Neural progenitor cell (in vitro differentiated cells): ENCODE measurements around the gene TAB2. TPM values are rescaled to one million over a fixed set of nuclear protein-coding genes. Genes with fewer than 3 reads are reported as not detected.

Experiments
- DNase-seq: peaks from one replicate; pipeline ENCODE4 v3.0.0-alpha.2; 2016; ENCODE audit warnings: low spot score
- H2AFZ ChIP-seq: fragments of 200-600 bp; sonication (generic); replicated peaks from 2 replicates; pipeline ENCODE4 v1.6.1; 2016; ENCODE audit warnings: antibody characterized with exemption
- H3F3A ChIP-seq: fragments of 200-600 bp; sonication (generic); 2 replicates; pipeline ENCODE4 v1.6.1; 2016; ENCODE audit warnings: antibody characterized with exemption, low read depth
- H3K27ac ChIP-seq: fragments of 200-600 bp; sonication (generic); 2 replicates; pipeline ENCODE4 v1.5.1; 2016; ENCODE audit warnings: mild to moderate bottlenecking
- H3K27me3 ChIP-seq: fragments of 200-600 bp; sonication (generic); 2 replicates; pipeline ENCODE4 v1.6.1; 2016; ENCODE audit warnings: mild to moderate bottlenecking, moderate library complexity
- H3K36me3 ChIP-seq: fragments of 200-600 bp; sonication (generic); 2 replicates; pipeline ENCODE4 v1.5.1; 2016
- H3K4me1 ChIP-seq: fragments of 200-600 bp; sonication (generic); 2 replicates; pipeline ENCODE4 v1.6.1; 2016; ENCODE audit warnings: mixed run types
- H3K4me2 ChIP-seq: fragments of 200-600 bp; sonication (generic); 2 replicates; pipeline ENCODE4 v1.6.1; 2016
- H3K4me3 ChIP-seq: fragments of 200-600 bp; sonication (generic); 2 replicates; pipeline ENCODE4 v1.5.1; 2016
- H3K79me2 ChIP-seq: fragments of 200-600 bp; sonication (generic); 2 replicates; pipeline ENCODE4 v1.6.1; 2016; ENCODE audit warnings: low read depth
- H3K9ac ChIP-seq: fragments of 200-600 bp; sonication (generic); 2 replicates; pipeline ENCODE4 v1.6.1; 2016
- H3K9me3 ChIP-seq: fragments of 200-600 bp; sonication (generic); 2 replicates; pipeline ENCODE4 v1.5.1; 2016; ENCODE audit warnings: low read depth
- H4K20me1 ChIP-seq: fragments of 200-600 bp; sonication (generic); 2 replicates; pipeline ENCODE4 v1.6.1; 2016; ENCODE audit warnings: low read depth
- H3K27ac Mint-ChIP-seq: 3 replicates; pipeline ENCODE4 v1.8.0; 2021; ENCODE audit warnings: mixed read lengths
- H3K27me3 Mint-ChIP-seq: 2 replicates; pipeline ENCODE4 v1.8.0; 2022; ENCODE audit warnings: low read depth, mild to moderate bottlenecking, inconsistent platforms, moderate library complexity, mixed read lengths; ENCODE audit not compliant: insufficient read depth
- H3K36me3 Mint-ChIP-seq: 3 replicates; pipeline ENCODE4 v1.8.0; 2021; ENCODE audit warnings: mixed read lengths
- H3K4me1 Mint-ChIP-seq: 3 replicates; pipeline ENCODE4 v1.8.0; 2021; ENCODE audit warnings: mixed read lengths
- H3K4me3 Mint-ChIP-seq: 3 replicates; pipeline ENCODE4 v1.8.0; 2021; ENCODE audit warnings: mild to moderate bottlenecking, moderate library complexity, mixed read lengths
- H3K9me3 Mint-ChIP-seq: 3 replicates; pipeline ENCODE4 v1.8.0; 2020; ENCODE audit warnings: mixed read lengths
- CTCF ChIP-seq: fragments of 200-600 bp; sonication (generic); IDR thresholded peaks from 2 replicates; pipeline ENCODE4 v1.5.1; 2017; ENCODE audit warnings: antibody characterized with exemption, mild to moderate bottlenecking
- EZH2 ChIP-seq: fragments of 200-600 bp; sonication (generic); IDR thresholded peaks from 2 replicates; pipeline ENCODE4 v1.6.1; 2017; ENCODE audit warnings: antibody characterized with exemption, mild to moderate bottlenecking, moderate library complexity
- EZH2phosphoT487 ChIP-seq: fragments of 200-600 bp; sonication (generic); IDR thresholded peaks from 2 replicates; pipeline ENCODE4 v1.6.1; 2017; ENCODE audit warnings: antibody characterized with exemption
- total RNA-seq: library from RNA; depleted of rRNA; stranded (reverse); fragments of >200 nt; gene quantifications from 2 replicates; pipeline ENCODE4 v1.2.3, GENCODE V29; 2015; ENCODE audit warnings: low replicate concordance

Gene TAB2
- total RNA-seq, 1 donor from 2014 or later = 70.9 TPM

- Histone ChIP-seq H4K20me1 (no peaks in the 10 kb centered on the region), H3K9ac (no peak overlapping the region), H3K4me1 (no peaks in the 10 kb centered on the region), H3F3A (no peaks in the 10 kb centered on the region), H3K4me3 (no peak overlapping the region), H2AFZ (no peak overlapping the region), H3K27ac (no peak overlapping the region), H3K4me2 (no peak overlapping the region), H3K36me3 (peaks cover 11% of the 10 kb centered on the region), H3K27me3 (no peaks in the 10 kb centered on the region), H3K79me2 (peaks cover 59% of the 10 kb centered on the region), H3K9me3 (no peaks in the 10 kb centered on the region)
- Mint-ChIP-seq H3K27me3 (no peaks in the 10 kb centered on the region), H3K4me1 (no peaks in the 10 kb centered on the region), H3K36me3 (peaks cover 70% of the 10 kb centered on the region), H3K27ac (no peak overlapping the region), H3K9me3 (peaks cover 29% of the 10 kb centered on the region), H3K4me3 (no peak overlapping the region)
- DNase-seq = no peak
- TF ChIP-seq CTCF (no peak), EZH2 (no peak), EZH2phosphoT487 (no peak)
Observed at GRCh38 chr6:149393002-149393679, 75.6 kb downstream of the TAB2 start.

GRCh38 chr6:149395185-149395584, 77.7 kb downstream of the TAB2 start:
- H3K9me3 ChIP-seq = no peaks in the 10 kb centered on the region
- H3F3A ChIP-seq = no peaks in the 10 kb centered on the region
- TF ChIP-seq EZH2 (no peak), CTCF (no peak), EZH2phosphoT487 (no peak)
- H2AFZ ChIP-seq = no peak overlapping the region
- no peaks in the 10 kb centered on the region for H3K4me1 ChIP-seq
- H4K20me1 ChIP-seq = no peaks in the 10 kb centered on the region
- peaks cover 53% of the 10 kb centered on the region for H3K79me2 ChIP-seq
- H3K9me3 Mint-ChIP-seq = peaks cover 26% of the 10 kb centered on the region
- peaks cover 28% of the 10 kb centered on the region for H3K36me3 ChIP-seq
- H3K4me3 ChIP-seq = no peak overlapping the region
- H3K4me3 Mint-ChIP-seq = no peak overlapping the region
- H3K27ac Mint-ChIP-seq = no peak overlapping the region
- no peak overlapping the region for H3K4me2 ChIP-seq
- H3K36me3 Mint-ChIP-seq = peaks cover 72% of the 10 kb centered on the region
- no peak overlapping the region for H3K27ac ChIP-seq
- H3K4me1 Mint-ChIP-seq = no peaks in the 10 kb centered on the region
- H3K27me3 Mint-ChIP-seq = peaks cover 1% of the 10 kb centered on the region
- no peaks in the 10 kb centered on the region for H3K27me3 ChIP-seq
- DNase-seq = no peak
- H3K9ac ChIP-seq = no peak overlapping the region

GRCh38 chr6:149397384-149397783, 79.9 kb downstream of the TAB2 start:
- H3K4me1 ChIP-seq = no peaks in the 10 kb centered on the region
- peaks cover 72% of the 10 kb centered on the region for H3K36me3 Mint-ChIP-seq
- no peak overlapping the region for H2AFZ ChIP-seq
- H3K79me2 ChIP-seq = peaks cover 32% of the 10 kb centered on the region
- H3K27me3 Mint-ChIP-seq = peaks cover 2% of the 10 kb centered on the region
- no peak overlapping the region for H3K4me3 ChIP-seq
- H3K9me3 ChIP-seq = no peaks in the 10 kb centered on the region
- H3F3A ChIP-seq = no peaks in the 10 kb centered on the region
- no peak overlapping the region for H3K27ac ChIP-seq
- H3K36me3 ChIP-seq = peaks cover 43% of the 10 kb centered on the region
- H3K4me3 Mint-ChIP-seq = no peak overlapping the region
- no peak for DNase-seq
- H4K20me1 ChIP-seq = no peaks in the 10 kb centered on the region
- H3K4me1 Mint-ChIP-seq = no peaks in the 10 kb centered on the region
- H3K27me3 ChIP-seq = no peaks in the 10 kb centered on the region
- no peak overlapping the region for H3K27ac Mint-ChIP-seq
- TF ChIP-seq CTCF (no peak), EZH2phosphoT487 (no peak), EZH2 (no peak)
- no peak overlapping the region for H3K4me2 ChIP-seq
- peaks cover 25% of the 10 kb centered on the region for H3K9me3 Mint-ChIP-seq
- no peak overlapping the region for H3K9ac ChIP-seq
